Bronchial epithelial cell (primary cell): Measurements from ENCODE around the gene PICK1. TPM values are rescaled to one million over a fixed set of nuclear protein-coding genes. Genes with fewer than 3 reads are reported as not detected.
A peak's percentile ranks its signal among the peaks of the same experiment; 100 is the strongest.
"Not testable (repeated sequence)": the region's sequence is repeated elsewhere in the genome, so short reads cannot be mapped to it uniquely, and the experiment has no call there.

Experiments
- DNase-seq: peaks from one replicate; pipeline ENCODE4 v3.0.0-alpha.2; 2010; ENCODE audit warnings: low read depth
- FAIRE-seq: peaks from 2 replicates; lab custom pipeline; 2011; peaks lifted over from hg19 to GRCh38; lab: Jason Lieb, UNC
- H3K27me3 ChIP-seq: 2 replicates; pipeline ENCODE4 v1.5.1; 2011; ENCODE audit warnings: low read length; ENCODE audit not compliant: control insufficient read depth, insufficient read depth
- H3K36me3 ChIP-seq: 2 replicates; pipeline ENCODE4 v1.5.1; 2011; ENCODE audit warnings: low read length; ENCODE audit not compliant: control insufficient read depth, insufficient read depth
- H3K4me3 ChIP-seq: 2 replicates; pipeline ENCODE4 v1.5.1; 2011; ENCODE audit warnings: mild to moderate bottlenecking, low read depth, low read length, control low read depth
- CTCF ChIP-seq: IDR thresholded peaks from 2 replicates; pipeline ENCODE4 v1.5.1; 2011; ENCODE audit warnings: mild to moderate bottlenecking, moderate library complexity, low read length, control low read depth, inconsistent platforms; ENCODE audit not compliant: insufficient read depth, severe bottlenecking
- total RNA-seq: library from RNA; depleted of rRNA; stranded (reverse); fragments of >200 nt; gene quantifications from 2 replicates; pipeline ENCODE4 v1.2.1, GENCODE V29; 2014

PICK1 gene
- total RNA-seq, 1 donor from 2014 or later = 27.9 TPM

- Histone ChIP-seq H3K27me3 (peaks cover 2% of the 10 kb centered on the region), H3K36me3 (no peaks in the 10 kb centered on the region), H3K4me3 (no peak overlapping the region)
- FAIRE-seq (no peak), DNase-seq (peak; percentile 81)
- TF ChIP-seq CTCF = no peak
Observed at GRCh38 chr22:38034278-38034882, 22.8 kb upstream of the PICK1 start.

GRCh38 chr22:38034884-38035529 lies 22.2 kb upstream of the PICK1 start:
- Histone ChIP-seq H3K27me3 (no peaks in the 10 kb centered on the region), H3K36me3 (no peaks in the 10 kb centered on the region), H3K4me3 (no peak overlapping the region)
- no peak for TF ChIP-seq CTCF
- FAIRE-seq (no peak), DNase-seq (no peak)

GRCh38 chr22:38035530-38035885 lies 21.7 kb upstream of the PICK1 start:
- TF ChIP-seq CTCF = no peak
- Histone ChIP-seq H3K27me3 (no peaks in the 10 kb centered on the region), H3K4me3 (no peak overlapping the region), H3K36me3 (no peaks in the 10 kb centered on the region)
- no peak for FAIRE-seq
- no peak for DNase-seq

GRCh38 chr22:38036392-38037062 lies 20.7 kb upstream of the PICK1 start:
- Histone ChIP-seq H3K36me3 (no peaks in the 10 kb centered on the region), H3K4me3 (no peak overlapping the region), H3K27me3 (no peaks in the 10 kb centered on the region)
- no peak for TF ChIP-seq CTCF
- DNase-seq (no peak), FAIRE-seq (no peak)

GRCh38 chr22:38037367-38038150 lies 19.6 kb upstream of the PICK1 start:
- not testable (repeated sequence) for FAIRE-seq, H3K27me3 ChIP-seq, H3K36me3 ChIP-seq, DNase-seq, H3K4me3 ChIP-seq

- H3K27me3 ChIP-seq = no peaks in the 10 kb centered on the region
- no peak overlapping the region for H3K4me3 ChIP-seq
- no peak for TF ChIP-seq CTCF
- FAIRE-seq (no peak), DNase-seq (no peak)
- H3K36me3 ChIP-seq = no peaks in the 10 kb centered on the region
Observed at GRCh38 chr22:38038426-38038825, 18.8 kb upstream of the PICK1 start.
